Kidney glomerular epithelial cell (primary cell): ENCODE results near the gene ADAMTS13.
A peak's percentile ranks its signal among the peaks of the same experiment; 100 is the strongest.
"Not testable (repeated sequence)": the region's sequence is repeated elsewhere in the genome, so short reads cannot be mapped to it uniquely, and the experiment has no call there.

Source experiments
- DNase-seq: peaks from one replicate; lab custom pipeline; 2025; lab: John Stamatoyannopoulos, UW

ADAMTS13 gene

GRCh38 chr9:133425049-133425632, 3.0 kb downstream of the ADAMTS13 start:
- no peak for DNase-seq

DNA sequence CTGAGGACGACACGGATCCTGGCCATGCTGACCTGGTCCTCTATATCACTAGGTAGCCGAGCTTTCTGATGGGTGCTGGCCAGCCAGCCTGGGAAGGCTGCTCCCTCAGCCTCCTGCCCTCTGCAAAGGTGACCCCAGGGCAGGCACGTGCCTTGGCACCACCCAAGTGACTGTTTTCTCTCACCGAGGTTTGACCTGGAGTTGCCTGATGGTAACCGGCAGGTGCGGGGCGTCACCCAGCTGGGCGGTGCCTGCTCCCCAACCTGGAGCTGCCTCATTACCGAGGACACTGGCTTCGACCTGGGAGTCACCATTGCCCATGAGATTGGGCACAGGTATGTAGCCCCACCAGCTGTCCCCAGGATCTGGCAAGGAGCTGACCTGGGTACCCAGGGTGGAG, 3.8 kb downstream of the ADAMTS13 start:
- DNase-seq = no peak

DNA sequence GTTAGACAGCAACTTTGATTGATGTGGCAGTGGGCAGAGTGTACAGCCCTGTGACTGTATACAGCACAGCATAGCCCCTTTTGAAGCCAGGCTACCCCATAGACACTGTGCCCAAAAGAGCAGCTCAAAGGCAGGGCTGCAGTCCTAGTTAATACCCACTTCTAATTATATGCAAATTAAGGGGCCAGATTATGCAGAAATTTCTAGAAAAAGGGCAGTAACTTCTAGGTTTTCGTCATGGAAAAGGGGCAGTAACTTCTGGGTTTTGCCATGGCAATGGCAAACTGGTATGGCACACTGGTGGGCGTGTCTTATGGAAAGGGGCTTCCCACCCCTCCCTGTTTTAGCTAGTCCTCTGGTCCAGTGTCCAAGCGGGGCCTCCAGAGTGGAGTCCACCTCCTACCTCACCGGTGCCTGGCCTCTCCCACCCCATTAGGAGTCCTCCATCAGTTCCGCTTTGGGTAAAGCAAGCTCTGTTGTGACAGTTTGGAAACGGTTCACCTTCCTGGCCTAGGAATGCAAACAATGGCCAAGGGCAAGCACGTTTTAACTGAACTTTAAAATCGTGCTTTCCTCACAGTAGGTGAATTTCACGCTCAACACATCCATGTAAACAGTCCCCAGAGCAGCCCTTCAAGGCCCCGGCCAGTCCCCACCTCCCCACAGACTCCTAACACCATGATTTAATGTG, 5.6 kb downstream of the ADAMTS13 start:
- DNase-seq = no peak

GRCh38 chr9:133428617-133429101, 6.5 kb downstream of the ADAMTS13 start:
- no peak for DNase-seq

GRCh38 chr9:133429214-133429613, 7.0 kb downstream of the ADAMTS13 start:
- no peak for DNase-seq

GRCh38 chr9:133429641-133430161, 7.5 kb downstream of the ADAMTS13 start:
- no peak for DNase-seq

DNA sequence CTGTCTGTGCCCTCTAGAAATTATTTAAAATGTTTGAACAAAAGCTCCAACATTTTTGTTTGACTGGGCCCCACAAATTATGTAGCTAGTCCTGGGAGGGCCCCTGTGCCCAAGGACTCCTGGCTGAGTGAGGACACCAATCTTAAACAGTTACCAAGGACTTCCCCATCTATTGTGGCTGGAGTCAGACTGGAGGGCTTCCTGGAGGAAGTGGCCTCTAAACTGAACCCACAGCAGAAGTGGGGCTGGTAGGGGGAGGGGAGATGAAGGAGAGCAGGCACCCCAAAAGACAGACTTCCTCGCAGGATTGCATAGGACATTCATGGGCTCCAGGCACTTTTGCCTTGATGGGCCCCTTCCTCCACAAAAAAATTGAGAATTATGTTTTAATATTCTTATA, 8.1 kb downstream of the ADAMTS13 start:
- DNase-seq = no peak

DNA sequence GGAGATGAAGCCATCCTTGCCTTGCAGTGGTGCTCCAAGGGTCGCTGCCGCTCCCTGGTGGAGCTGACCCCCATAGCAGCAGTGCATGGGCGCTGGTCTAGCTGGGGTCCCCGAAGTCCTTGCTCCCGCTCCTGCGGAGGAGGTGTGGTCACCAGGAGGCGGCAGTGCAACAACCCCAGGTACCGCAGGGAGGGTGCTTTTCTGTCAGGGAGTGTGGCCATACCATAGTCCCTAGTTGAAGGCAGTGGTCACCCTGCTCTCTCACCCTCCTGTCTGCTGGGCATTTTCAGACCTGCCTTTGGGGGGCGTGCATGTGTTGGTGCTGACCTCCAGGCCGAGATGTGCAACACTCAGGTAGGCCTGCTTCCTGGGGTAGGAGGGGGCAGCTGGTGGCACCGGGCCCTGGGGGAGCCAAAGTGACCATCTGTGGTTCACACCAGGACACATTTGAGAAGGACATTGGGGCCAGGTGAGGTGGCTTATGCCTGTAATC, 11.2 kb downstream of the ADAMTS13 start:
- DNase-seq = no peak

DNA sequence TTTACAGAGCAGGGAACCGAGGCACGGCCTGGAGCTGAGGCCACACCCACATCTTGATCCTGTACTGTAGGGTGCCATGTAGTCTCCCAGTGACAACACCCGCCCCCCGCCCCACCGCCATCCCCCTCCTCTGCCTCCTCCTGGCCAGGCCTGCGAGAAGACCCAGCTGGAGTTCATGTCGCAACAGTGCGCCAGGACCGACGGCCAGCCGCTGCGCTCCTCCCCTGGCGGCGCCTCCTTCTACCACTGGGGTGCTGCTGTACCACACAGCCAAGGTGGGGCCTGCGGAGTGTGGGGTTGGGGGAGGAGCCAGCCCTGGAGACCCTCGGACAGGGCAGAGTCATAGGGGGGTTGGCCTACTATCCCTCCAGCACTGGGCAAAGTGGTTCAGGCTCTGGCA, 14.5 kb downstream of the ADAMTS13 start:
- no peak for DNase-seq

- DNase-seq = no peak
Measured at GRCh38 chr9:133437753-133438531, 15.8 kb downstream of the ADAMTS13 start.

DNA sequence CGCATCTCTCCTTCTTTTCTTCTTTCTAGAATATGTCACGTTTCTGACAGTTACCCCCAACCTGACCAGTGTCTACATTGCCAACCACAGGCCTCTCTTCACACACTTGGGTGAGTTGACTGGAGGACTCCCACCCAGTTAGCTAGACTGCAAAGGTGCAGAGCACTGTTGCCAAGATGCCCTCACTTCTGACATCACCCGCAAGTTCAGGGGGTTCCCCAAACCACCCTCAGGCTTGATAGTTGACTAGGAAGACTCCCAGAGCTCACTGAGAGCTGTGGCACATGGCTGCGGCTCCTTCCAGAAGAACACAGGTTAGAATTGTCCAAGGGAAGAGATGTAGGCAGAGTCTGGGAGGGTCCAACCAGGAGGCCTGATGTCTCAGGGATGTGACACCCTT, 17.2 kb downstream of the ADAMTS13 start:
- DNase-seq = no peak

DNA sequence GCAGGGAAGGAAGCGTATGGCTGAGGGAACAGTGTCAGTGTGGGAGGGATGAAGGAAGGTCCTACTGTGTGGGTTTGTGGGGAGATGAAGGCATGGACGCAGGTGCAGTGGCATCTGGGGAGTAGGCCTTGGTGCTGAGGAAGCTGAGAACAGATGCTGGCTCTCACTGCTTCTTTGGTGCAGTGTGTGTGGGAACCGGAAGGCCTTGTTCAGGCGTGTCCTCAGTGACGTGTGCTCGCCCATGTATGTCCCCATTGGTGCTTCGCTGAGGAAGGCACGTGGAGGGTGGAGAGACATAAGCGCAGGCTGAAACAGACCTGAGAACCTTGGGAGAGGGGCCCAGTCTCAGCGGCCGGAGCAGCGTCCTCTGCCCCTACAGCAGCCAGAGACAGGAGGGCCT, 18.7 kb downstream of the ADAMTS13 start:
- no peak for DNase-seq

DNA sequence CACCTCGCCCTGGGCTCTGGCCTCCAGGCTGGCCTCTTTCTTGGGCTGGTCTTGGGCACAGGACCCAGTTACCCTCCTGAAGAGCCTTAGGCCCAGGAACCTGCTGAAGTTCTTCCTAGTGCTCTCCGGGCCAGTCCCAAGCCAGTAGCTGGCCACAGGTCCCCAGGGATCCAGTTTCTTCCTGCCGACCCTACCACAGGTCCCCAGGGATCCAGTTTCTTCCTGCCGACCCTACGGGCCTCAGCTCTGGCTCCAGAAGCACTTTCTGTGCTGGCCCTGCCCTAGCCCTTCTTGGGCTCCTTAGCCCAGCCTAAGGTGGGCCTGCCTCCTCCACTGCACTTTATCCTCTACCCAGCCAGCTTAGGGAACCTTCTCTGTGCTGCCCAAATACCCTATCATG, 19.4 kb downstream of the ADAMTS13 start:
- no peak for DNase-seq

DNA sequence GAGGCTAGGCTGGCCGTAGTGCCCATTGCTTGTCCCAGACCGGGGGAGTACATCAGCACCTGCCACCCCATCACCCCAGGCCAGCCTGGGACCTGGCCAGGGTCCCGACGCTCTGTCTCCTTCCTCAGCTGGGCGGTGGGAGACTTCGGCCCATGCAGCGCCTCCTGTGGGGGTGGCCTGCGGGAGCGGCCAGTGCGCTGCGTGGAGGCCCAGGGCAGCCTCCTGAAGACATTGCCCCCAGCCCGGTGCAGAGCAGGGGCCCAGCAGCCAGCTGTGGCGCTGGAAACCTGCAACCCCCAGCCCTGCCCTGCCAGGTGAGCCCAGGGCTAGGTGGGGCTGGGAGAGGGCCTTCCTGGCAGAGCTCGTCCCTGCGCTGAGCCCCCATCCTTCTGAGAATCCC, 21.1 kb downstream of the ADAMTS13 start:
- DNase-seq = no peak

GRCh38 chr9:133443982-133444381, 21.8 kb downstream of the ADAMTS13 start:
- DNase-seq = no peak

DNA sequence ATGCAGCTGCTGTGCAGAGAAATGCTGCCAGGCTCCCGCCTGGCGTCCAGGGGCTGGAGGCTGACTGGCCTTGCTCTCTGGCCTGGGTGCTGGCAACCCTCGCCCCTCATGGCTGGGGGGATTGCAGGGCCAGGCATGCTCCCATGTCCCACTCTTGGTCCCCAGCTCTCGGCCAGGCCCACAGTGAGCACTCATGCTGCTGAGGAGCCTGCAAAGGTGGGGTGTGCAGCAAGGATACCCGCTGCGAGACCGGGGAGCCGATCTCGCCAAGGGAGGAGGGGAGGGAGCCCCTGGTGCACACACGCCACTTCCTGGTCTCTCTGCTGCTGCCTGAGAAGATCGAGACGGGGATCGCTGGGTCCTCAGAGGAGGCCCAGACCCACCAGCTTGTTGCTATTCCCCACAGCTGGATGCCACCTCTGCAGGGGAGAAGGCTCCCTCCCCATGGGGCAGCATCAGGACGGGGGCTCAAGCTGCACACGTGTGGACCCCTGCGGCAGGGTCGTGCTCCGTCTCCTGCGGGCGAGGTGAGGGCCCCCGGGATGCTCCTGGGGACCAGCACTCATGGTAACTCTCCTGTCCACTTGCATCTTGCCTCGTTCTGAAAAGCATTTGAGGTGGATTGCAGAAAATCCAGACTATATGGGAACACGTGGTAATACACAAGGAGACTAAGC, 23.3 kb downstream of the ADAMTS13 start:
- DNase-seq = no peak

DNA sequence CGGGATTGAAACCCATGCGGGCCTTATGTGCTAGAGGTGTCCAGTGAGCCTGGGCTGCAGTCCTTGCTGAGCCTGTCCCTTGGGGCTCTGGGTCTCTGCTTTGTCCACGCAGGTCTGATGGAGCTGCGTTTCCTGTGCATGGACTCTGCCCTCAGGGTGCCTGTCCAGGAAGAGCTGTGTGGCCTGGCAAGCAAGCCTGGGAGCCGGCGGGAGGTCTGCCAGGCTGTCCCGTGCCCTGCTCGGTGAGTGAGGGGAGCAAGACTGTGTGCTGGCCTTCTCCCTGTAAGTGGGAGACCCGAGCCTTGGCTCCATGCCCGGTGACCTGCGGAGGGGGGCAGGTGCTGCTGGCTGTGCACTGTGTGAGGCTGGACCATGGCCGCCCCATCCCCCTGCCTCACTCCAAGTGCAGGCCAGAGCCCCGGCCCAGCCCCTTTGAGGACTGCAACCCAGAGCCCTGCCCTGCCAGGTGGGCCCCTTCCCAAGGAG, 26.4 kb downstream of the ADAMTS13 start:
- no peak for DNase-seq

GRCh38 chr9:133449760-133450159, 27.6 kb downstream of the ADAMTS13 start:
- DNase-seq = peak; percentile 14

DNA sequence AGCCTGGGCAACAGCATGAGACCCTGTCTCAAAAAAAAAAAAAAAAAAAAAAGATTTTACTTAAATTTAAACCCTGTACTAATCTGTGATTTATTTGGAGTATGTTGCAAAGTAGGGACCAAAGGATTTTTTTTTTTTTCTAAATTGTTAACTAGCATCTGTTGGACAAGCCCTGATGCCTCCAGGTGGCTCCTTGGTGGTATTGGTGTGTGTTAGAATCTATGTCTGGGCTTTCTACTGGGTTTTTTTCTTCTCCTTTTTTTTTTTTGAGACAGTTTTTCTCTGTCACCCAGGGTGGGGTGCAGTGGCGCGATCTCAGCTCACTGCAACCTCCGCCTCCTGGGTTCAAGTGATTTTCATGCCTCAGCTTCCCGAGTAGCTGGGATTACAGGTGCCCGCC, 29.7 kb downstream of the ADAMTS13 start:
- not testable (repeated sequence) for DNase-seq

GRCh38 chr9:133452562-133452961, 30.4 kb downstream of the ADAMTS13 start:
- DNase-seq = no peak

DNA sequence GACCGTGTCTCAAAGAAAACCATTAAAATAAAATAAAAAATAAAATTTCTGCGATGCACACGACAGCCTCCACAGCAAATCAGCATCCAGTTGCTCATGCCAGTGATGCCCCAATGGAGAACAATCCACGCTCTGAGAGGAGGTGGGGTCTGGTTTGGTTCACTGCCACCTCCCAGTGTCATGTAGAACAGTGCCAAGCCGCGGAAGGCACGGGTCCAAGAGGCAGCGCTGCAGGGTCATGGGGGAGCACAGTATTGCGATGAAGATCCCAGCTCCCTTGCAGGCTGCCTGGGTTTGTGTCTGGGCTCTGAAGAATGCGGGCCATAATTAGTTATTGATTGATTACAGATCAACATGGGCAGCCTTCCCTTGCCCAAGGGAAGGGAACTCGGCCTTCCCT, 31.5 kb downstream of the ADAMTS13 start:
- no peak for DNase-seq

- no peak for DNase-seq
Measured at GRCh38 chr9:133454325-133454724, 32.2 kb downstream of the ADAMTS13 start.
